ENCODE data around the gene BORCS5.

- TF ChIP-seq SIN3A (IDR thresholded peaks at IDR 0.05; ENCODE audit: borderline replicate concordance, insufficient read depth, low read length), result no peak
- TF ChIP-seq POLR2AphosphoS5 (IDR thresholded peaks at IDR 0.05; ENCODE audit: low read depth, low read length), result no peak
- TF ChIP-seq REST (IDR thresholded peaks at IDR 0.05; ENCODE audit: insufficient read depth in 1 of 2, low read depth in 2 of 2, low read length in 2 of 2), result no peak
- no peak for TF ChIP-seq TAF1 (IDR thresholded peaks at IDR 0.05; ENCODE audit: borderline replicate concordance, insufficient read depth, low read length)
These were observed 8.0 kb downstream of the BORCS5 start for GRCh38 chr12:12364787-12365445.

Measured in PFSK-1 (cell line).